GM12801 (cell line): ENCODE data around the gene USP12.

Experiments
- TF ChIP-seq, protein P1 (sequence below): IDR thresholded peaks from one replicate; pipeline ENCODE4 v1.5.1; 2011; ENCODE audit warnings: control low read depth; ENCODE audit not compliant: insufficient read length; ENCODE audit errors: extremely low read depth

The USP12 gene

DNA sequence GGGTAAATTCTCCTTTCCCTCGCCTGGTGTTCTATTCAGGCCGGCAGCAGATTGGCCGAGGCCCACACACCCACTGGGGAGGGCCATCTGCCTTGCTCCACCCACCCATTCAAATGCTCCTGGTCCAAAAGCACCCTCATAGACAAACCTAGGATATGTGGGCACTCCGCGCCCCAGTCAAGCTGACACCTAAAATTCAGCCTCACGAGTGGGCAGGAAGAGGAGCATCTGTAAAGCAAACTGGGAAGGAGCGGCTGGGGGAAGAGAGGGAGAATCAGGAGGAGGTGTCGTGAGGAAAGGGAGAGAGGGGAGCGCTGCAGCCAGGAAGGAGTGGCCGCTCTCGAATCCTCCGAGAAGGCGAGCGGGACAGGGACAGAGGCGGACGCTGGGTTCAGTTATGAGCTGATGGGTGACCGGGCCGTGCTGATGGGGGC is 136.9 kb downstream of the USP12 start:
- TF ChIP-seq, protein P1, sequence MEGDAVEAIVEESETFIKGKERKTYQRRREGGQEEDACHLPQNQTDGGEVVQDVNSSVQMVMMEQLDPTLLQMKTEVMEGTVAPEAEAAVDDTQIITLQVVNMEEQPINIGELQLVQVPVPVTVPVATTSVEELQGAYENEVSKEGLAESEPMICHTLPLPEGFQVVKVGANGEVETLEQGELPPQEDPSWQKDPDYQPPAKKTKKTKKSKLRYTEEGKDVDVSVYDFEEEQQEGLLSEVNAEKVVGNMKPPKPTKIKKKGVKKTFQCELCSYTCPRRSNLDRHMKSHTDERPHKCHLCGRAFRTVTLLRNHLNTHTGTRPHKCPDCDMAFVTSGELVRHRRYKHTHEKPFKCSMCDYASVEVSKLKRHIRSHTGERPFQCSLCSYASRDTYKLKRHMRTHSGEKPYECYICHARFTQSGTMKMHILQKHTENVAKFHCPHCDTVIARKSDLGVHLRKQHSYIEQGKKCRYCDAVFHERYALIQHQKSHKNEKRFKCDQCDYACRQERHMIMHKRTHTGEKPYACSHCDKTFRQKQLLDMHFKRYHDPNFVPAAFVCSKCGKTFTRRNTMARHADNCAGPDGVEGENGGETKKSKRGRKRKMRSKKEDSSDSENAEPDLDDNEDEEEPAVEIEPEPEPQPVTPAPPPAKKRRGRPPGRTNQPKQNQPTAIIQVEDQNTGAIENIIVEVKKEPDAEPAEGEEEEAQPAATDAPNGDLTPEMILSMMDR: no peak

DNA sequence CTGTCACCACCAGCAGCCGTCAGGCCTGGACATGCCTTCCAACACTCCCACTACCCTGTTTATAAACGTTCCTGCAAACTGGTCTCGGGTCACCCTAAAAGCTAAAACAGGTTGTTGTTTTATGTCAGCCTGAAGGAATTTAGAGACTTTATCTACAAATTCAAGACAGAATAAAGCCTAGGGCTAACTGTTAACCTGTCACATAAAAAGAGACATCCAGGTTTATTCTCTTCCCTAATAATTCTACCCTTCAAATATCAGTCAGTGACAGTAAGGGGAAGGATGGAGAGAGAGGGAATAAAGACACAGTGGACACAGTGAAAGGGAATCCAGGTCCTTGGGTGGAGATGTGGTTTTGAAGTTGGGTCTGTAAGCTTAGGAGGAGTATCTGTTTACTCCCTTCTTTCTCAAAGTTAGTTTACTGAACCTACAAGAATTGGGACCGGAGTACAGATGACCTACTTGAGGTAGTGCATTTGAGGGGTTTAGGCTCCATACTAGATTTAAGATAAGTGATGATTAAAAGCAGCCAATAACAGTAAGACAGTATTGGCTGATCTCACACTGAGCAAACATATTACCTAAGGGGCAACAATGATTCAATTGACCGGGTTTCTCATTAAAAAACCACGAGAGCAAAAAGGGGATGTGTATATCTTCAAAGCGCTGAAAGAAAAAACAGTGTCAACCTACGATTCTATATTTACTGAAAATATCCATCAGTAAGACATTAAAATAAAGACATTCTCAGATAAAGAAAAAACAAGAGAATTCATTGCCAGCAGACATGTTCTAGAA is 142.7 kb downstream of the USP12 start:
- TF ChIP-seq, protein P1: no peak

DNA sequence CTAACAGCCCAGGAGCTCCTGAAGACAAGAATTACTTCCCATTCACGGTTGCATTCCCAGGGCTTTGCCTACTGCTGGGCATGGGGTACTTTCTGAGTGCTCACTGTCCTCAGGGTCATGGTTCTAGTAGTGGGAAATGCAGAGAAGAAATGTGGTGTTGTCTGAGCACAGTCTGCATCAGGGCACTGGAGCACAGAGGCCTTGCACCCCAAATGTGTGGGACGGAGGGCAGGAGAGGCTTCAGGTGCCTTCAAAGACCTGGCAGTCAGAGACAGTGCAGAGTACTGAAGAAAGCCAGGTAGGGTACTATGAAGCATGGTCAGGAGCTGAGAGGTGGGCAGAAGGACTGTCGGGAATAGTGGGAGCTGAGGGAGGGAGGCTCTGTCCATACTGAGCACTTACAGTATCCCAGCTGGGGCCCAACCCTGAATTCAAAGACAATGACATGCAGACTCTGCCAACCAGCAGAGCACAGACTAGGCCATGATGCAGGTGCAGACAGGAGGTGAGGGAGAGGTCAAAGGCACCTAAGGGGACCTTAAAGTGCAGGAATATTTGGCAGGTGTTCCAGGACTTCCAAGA is 144.4 kb downstream of the USP12 start:
- TF ChIP-seq, protein P1: no peak

DNA sequence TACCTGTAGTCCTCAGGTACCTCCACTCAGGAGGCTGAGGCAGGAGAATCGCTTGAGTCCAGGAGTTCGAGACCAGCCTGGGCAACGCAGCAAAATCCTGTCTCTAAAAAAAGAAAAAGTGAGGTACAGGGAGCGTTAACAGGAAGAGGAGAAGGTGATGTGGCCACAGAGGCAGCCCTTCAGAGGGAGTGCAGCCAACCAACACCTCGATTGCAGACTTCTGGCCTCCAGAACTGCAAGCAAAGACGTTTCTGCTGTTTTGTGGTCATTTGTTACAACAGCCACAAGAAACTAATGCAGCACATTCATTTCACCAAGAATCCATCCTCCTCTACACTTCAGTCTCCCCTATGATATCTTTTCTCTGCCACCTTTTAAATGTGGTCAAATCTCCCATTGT is 145.2 kb downstream of the USP12 start:
- TF ChIP-seq, protein P1: no peak

DNA sequence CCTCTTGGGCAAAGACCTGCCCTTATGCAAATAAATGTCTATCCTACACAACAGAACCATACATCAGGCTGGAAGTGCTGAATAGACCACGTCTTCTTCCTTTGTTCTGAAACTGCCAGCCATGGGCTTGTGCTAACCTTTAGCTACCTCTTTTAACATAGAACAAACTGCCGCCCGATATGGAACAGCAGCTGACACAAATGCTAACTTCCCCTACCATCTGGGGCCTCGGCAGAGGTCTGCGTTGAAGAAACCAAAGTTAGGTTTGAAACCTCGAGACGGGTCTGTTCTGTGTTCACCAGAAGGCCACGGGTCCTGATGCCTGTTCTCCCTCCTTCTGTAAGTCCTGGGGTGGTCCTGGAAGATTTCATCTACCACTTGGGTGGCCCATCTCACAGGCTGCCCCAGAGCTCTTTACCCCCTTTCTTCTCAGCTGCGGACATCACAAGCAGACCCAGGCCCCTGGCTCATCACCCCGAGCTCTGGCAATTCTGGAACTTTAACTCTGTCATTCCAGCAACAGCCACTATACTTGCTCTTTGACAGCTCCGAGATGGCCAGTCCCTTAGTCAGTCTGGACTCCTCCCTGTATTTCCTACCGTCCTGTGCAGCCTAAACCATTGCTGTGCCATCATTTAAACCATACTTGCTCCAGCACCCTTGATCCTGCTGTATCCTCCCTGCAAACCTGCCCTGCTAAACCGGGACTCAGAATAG is 146.7 kb downstream of the USP12 start:
- TF ChIP-seq, protein P1: no peak

- TF ChIP-seq, protein P1: no peak
Observed at GRCh38 chr13:27024074-27024461, 147.5 kb downstream of the USP12 start.

GRCh38 chr13:27023385-27024073 is 148.1 kb downstream of the USP12 start:
- TF ChIP-seq, protein P1: no peak
